Activated CD4-positive, alpha-beta T cell treated with anti-CD3 and anti-CD28 coated beads, Interleukin-2, amount 50 U/mL, for 1 hour (primary cell): Measurements from ENCODE around the gene TFF3.
A peak's percentile ranks its signal among the peaks of the same experiment; 100 is the strongest.

Source experiments
- DNase-seq: peaks from one replicate; pipeline ENCODE4 v3.0.0-alpha.2; 2020

TFF3 gene

DNA sequence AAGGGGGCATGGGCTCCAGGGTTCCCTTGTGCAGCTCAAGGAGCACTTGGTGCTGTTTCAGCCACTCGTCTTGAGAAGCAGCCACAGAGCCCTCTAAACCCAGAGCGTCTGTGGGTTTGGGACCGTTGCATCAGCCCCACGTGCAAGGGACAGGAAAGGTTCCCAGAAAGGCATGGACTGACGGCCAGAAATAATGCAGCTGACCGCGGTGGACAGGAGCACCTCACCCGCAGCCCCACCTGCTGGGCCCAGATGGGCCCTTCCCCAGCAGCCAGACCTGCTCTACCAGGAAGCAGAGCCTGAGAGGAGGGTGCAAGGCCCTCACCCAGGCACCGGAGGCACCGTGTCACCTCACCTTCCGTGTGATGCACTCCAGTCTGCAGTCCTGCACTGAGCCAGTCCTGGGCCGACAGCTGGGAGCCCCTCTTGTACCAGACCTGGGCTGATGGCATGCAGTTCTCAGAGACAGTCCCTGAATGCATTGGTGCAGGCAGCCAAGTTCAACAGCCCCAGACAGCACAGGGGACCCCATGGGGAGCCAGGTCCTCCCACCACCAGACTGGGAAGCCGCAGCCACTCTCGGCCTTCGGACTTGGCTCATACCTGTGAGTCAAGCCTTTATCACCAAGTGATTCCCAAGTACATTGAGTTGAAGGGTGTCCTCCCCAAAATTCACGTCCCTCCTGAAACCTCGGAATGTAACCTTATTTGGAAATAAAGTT is 4.8 kb upstream of the TFF3 start:
- no peak for DNase-seq

DNA sequence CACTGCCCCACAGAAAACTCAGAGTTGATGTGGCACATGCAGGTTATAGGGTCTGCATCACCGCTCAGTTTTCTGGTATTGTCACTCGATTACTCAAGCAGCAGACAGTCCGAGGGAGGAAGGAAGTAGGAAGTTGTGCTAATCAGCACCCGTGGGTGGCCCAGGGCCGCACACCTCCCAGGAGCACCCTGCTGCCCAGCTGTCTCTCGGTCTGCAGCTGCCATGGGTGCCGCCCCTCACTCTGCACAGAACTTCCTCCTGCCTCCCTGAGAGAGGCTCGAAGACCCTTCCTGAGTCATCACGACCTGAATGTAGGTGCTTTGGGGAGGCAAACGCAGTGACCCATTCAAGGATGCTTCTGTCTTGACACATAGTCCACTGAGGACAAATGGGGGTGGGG is 4.2 kb upstream of the TFF3 start:
- no peak for DNase-seq

DNA sequence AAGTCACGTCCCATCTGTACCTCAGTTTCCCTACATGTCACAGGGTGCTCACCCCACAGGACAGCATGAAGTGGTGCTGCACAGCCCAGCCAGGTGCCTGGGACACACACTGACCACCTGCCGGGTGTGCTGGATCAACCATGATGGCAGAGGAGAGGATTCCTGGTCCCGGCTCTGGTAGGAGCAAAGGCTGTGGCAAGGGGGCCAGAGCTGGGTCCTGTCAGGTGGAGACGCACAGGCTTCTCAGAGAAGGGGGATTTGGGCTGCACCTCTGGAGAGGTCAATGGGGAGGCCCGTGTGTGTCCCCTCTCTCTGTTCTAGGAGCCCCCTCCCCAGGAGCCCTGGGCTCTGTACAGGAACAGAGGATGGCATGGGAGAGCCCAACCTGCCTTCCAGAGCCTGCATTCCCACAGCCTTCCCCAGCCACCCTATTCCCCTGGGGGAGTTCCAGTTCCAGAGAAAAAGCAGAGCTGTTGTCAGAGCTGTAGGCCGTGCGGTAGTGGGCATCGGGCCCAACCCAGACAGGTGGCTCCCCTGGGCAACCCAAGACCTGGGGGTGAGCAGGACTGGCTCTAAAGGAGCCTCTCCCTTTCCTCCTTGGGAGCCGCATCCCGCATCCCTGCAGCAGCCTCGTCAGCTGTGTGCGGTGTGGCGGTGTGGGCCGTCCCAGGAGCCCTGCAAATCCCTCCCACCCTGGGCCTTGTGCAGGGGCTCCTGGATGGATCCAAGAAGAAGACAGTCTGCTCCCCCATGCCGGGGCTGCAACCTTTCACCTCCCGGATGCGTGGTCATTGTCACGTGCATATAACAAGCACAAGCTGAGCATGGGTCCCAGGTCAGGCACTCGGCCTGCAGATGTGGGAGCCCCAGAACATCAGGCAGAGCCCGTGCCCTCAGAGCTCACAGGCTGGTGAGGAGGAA is 2.9 kb upstream of the TFF3 start:
- DNase-seq, result no peak

DNA sequence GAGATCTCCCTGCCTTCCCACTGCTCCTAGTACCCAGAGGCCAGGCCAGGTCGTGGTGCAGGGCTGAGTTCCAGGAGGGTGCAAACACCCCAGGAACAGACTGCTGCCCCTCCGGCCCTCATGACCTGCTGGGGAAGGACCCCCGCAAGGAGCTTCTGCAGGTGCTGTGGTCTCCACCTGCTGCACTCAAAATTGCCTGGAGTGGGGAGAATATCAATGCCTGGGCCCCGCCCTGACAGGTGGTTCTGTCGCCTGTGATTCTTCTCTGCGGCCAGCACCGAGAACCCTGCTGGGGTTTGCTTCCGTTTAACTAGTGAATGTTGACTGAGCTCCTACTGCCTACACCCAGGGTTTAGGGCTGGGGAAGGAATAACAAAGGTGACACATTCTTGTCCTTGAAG is 2.1 kb upstream of the TFF3 start:
- no peak for DNase-seq

DNA sequence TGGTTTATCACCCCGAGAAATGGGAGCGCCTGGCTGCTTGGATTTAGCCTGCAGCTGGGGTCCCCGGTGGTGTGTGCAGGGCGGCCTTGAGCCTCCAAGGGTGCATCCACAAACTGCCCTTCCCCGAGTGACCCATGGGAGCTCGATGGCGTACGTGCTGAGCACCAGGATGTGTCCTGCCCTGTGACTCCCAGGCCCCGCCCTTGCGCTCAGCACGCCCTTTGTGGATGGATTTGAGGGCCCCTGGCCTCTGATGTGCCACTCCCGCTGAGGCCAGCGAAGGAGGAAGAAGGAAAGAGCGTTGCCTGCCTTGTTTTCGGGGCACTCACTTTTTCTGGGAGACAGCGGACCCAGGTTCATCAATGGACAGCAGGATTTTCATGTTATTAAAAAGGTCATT is 1.7 kb upstream of the TFF3 start:
- no peak for DNase-seq

DNA sequence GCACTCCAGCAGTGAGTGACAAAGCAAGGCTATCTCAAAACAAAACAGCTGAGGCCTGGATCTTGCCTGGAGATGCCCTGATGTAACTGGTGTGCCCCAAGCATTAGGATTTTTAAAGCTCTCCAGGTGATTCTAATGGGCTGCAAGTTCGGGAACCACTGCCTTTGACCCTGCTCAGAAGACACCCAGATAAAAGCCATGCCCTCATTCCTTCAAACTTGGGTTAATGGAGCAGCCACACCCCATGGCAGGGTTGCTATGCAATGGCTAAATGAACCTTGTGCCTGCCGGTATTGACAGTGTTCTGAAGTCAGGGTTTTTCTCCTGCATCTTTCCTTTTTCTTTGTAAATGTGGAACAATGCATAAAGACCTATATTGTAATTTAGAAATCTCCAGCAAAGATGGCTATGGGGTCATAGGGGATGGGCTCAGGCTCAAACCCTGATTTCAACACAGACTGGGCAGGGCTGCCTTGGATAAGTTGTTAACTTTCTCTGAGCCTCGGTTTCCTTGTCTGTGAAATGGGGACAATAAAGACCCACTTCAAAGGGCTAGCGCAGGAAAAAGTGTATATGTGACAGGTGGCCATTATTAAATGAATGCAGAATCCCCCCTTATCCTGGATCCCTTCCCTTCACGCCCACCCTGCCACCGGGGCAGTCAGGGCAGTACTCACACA is 453 bp downstream of the TFF3 start:
- no peak for DNase-seq

DNA sequence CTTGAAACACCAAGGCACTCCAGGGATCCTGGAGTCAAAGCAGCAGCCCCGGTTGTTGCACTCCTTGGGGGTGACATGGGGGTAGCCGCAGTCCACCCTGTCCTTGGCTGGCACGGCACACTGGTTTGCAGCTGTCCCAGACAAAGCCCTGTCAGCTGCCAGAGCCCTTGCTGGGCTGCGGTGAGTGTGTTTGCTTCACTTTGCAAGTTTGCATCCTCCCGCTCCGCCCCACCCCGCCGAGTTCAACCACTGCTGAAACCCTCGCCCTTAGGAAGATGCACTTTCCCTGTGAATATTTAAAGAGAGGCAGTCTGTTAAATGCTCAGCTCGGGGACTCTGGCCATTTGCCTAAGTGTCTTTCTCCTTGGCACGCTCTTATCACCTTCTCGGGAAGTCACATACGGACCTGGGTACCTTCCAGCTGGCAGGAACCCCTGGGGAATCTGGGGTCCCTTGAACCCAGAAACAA is 1.7 kb downstream of the TFF3 start:
- DNase-seq, result no peak

DNA sequence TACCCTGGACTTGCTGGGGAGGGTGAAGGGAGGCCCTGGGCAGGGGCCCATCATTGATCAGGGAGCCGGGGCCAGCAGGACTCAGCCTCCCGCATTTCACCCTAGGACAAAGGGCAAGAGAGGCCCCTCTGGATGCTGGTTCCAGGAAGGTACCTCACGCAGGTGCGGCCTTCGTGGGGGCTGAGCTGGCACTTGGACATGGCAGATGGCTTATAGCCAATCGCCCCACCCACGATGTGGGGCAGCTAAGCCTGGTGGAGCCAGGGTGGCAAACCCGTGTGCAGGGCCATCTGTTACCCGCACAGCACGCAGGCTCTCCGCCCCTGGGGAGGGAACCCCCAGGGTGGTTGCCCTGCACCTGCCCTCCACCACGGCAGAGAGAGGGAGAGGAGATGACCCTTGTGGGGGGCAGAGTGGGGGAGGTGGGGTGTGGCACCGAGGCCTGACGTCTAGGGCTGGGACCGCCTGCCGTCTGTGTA is 2.5 kb downstream of the TFF3 start:
- no peak for DNase-seq

DNA sequence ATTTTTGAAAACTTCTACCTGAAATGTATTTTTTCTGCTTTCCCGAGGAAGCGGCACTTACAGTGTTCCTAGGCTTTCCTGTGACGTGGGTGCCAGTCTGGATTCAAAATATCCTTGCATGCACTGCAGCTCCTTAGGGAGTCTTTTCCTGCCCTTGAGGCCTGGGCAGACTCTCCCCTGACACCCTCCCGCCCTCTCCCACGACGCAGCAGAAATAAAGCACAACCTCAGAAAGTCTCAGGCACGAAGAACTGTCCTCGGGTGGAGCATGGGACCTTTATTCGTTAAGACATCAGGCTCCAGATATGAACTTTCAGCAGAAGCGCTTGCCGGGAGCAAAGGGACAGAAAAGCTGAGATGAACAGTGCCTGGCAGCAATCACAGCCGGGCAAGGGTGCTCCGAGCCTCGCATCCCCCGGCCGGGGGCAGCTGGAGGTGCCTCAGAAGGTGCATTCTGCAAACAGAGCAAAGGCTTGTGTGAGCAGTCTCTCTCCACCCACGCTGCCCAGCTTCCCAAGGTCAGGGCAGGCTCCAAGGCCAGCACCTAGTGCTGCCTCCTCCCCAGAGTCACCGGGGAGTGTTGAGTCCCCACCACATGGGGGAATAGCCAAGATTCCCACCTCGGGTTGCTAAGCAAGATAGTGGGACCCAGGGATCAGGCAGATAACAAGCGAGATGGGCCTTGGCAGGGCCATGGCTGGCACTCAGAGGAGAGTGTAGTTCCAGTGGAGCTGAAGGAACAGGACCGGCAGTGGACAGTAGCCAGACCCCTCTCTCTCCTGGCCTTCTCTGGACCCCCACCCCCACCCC is 3.2 kb downstream of the TFF3 start:
- no peak for DNase-seq

DNA sequence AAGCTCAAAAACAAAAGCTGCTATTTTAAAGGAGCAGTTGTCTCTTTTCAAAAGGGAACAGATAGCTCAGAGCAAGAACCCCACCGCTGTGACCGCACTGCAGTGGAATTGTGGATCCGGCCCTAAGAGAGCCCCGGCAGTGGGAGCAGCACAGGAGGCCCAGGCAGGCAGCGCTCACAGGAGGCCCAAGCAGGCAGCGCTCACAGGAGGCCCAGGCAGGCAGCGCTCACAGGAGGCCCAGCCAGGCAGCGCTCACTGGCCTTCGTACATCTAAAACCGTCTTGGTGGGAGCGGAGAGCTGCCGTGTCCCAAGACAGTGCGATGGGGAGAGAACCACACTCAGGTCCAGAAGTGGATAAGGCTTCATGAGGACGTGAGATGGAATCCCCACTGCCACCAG is 4.0 kb downstream of the TFF3 start:
- no peak for DNase-seq

DNA sequence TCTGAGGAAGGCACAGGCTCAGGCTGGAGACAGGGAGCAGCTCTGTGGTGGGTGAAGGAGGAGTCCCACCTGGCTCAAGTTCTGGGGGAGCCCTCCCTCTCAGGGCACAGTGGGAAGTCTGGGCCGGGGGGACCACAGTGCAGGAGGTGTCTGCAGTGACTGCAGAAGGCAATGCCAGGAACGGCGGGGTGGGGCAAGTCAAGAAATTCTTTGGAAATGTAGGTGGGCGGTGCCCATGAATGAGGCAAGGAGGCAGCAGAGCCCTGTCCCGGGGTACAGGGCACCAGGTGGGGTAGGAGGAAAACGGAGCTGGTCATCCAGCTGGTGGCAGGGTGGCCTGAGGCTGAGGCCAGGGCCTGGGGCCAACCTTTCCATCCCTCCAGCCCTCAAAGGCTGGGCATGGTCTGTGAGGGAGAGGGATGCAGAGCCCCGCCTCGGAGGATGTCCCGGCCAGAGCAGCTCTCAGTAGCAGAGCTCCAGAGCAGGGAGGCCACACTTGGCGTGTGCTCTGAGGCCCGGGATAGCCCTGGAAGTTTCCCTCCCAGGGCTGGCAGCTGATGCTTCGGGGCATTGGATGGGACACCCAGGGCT is 4.7 kb downstream of the TFF3 start:
- no peak for DNase-seq

DNA sequence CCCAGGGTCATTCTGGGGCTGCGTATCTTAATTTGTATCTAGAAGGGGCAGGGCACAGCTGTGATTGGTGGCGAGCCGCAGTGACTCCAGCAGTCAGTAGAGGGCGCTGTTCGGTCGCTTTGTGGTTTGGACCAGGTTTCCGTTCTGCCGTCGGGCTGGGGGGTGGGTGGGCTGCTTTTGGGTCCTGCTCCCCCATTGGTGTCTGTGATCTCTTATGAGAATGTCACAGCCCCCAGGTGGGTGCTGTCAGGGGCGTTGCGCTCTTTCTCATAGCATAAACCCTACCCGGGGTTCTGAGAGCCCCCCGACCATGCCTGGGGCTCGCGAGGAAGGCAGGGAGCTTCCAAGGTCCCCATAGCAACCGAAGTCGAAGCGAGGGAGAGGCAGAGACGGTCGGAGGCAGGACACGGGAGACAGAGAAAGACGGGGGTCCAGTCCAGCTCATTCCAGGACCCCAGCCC is 5.4 kb downstream of the TFF3 start:
- DNase-seq, result peak; percentile 74

DNA sequence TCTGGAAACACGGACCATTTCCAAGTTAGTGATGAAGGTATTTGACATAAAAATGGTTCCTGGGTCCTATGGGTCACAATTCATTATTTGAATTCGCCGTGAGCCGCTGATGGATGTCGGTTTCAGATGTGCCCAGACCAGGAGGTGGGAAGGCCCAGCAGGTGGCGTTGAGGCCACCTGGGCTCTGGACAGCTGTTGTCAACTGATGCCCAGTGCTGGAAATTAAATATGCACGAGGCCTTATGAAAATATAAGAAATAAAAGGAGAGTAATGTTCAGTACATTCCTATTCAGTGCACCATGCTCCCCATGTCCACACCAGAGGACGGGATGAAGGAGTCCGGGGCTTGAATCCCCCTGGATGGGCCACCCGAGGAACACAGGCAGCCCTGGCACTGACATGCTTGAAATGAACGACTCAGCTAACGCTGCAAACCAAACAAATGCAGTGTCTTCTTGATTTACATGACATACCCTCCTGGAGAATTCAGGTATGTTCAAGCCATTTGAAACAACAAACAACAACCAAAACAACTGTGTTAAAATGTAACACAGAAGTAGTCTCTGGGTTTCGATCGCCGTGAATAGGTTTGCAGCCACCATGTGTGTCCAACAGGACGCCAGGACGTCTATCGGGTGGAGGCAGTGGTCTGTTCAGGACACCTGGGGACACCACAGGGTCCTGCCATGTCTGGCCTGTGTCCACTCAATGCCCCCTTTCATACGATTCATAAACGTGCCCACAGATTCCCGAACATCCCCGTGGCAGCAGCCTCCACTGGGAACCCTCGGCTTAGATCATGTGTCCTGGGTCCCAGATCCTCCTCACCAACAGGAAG is 6.1 kb downstream of the TFF3 start:
- DNase-seq, result no peak

DNA sequence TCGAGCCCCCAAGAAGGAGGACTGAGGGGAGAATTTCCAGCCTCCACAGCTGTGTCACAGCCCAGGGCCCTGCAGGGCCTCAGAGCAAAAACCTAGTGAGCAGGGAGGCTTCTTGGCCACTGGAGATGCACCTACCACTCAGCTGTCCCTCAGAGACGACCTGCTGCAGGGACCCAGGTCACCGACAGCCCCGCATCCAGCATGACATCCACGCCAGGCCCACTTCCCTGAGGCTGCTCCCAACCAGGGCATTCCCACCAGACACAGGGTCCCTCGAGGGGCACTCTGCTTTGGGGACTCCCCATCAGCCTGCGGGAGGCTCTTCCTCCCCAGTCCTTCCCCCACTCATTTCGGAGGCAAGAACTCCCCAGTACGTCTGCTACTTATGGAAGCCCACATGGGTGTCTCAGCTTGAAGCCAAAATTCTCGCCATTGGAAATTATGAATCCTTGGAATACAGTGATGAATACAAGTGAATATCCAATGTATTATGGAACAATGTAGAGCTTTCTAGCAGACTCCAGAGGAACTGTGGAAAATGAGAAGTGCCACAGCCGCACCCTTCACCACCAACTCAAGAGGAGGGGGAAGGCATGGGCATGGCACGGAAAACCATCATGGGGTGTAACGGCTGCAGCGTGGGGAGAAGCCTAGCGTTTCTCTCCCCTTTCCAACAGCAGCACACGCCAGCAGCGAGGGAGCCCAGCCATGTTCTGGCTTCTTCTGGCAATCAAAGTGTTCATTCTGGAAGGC is 6.9 kb downstream of the TFF3 start:
- DNase-seq, result no peak

DNA sequence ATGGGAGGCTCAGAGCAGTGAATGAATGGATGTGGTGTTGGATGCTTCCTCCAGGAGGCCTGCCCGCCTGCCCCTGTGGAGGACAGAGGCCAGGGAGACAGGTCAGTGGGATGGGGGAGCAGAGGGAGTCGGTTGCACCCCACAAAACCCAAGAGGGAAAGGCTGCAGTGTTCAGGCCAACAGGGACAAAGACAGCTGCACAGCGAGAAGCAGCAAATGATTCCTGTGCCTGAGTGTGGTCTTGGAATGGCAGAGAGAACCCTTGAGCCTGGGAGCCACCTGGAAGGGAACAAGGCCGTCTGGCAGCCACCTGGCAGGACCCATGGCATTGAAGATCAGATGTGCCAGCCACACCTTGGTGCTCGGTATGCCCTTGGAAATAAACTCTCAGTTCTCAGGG is 8.1 kb downstream of the TFF3 start:
- DNase-seq, result no peak

DNA sequence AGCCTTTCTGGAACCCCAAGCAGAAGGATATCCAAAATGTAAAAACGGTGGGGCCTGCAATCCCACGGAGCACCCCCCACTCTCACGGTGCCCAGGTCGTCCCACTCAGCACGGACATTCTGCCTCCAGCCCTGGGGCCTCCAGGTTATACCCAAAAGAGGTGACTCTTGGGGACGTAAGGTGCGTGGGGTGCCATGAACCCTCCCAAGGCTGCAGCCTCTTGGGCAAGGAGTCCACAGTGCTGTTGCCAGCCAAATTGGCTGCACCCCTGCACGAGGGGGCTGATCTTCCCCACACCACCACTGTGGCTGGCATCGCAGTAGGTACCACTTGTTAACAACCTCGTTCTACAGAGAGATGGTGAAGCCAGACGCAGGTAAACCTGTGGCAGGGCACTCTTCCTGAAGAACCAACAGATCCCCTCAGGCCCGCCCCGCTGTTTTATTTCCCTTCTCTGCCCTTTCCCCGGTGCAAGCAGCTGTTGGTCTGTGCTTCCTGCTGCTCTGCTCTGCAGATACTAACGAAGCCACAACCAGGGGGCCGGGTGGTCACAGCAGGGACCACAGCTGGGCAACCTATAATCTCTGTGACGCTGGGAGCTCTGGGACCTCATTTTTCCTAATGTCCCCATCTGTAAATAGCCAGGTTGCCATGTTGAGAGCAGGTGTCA is 8.7 kb downstream of the TFF3 start:
- no peak for DNase-seq

DNA sequence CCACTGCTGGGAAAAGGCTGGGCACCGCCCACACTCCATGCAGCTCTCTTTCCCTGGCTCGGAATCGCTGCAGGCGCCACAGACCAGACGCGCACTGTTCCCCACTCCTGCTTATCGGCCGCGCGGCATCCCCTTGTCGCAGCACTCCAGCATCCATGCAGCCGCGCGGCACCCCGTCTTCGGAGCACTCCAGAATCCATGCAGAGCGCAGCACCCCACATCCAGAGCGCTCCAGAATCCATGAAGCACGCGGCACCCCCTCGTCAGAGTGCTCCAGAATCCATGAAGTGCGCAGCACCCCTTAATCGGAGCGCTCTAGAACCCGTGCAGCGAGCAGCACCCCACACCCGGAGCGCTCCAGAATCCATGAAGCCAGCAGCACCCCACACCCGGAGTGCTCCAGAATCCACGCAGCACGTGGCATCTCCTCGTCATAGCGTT is 9.5 kb downstream of the TFF3 start:
- no peak for DNase-seq

DNA sequence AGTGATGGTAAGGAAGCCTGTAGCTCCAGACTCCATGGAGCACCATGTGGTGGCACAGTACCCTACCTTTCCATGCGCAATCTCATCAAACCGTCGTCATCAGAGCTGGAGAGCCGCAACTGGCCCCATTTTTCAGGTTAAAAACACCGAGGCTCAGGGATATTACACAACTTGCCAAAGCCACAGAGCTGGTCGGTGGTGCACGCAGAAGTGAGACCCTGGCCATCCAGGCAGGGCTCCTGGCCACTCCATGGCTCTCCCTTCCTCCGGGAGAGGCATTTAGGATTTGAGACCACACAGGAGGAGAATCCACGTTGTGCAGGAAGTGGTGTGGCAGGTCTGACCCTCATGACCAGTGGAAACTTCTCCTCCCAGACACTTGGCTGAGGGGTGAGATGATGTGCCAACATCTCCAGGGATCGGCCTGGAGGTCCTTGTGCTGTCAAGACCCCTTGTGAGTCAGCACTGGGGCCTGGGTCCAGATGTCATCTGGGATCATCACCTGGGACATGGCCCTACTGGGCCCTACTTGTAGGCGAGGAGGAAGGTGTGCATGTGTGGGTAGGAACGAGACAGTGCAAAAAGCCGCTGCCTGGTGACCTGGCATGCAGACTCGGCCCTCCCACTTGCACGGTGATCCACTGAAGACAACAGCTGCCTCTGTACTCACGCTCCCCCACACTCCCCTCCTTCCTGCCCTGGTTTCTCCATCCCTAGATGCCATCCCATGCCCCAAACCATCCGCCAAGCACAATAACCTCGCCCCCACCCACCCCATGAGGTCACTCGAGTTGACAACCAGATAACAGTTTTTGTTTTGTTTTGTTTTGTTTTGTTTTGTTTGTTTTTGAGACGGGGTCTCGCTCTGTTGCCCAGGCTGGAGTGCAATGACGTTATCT is 10.4 kb downstream of the TFF3 start:
- DNase-seq, result no peak

DNA sequence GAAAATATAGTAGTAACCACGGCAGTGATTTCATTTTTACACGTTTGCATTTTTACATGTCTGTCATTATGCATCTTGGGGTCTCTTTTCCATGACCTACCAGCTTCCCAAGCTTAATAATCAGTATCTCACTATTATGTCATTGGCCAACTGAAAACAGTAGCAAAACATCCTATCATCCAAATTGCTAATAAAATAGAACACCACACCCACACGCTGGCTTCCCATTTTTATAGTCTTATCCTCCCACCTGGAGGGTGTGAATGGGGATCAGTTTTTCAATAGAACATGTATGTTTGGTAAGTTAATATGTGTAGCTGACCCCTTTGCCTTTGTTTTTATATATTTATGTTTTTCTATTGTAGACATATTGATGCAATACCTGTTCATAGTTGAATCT is 11.8 kb downstream of the TFF3 start:
- DNase-seq, result no peak
